GM10248 (cell line): Measurements from ENCODE around the gene RBKS.

Experiments
- CTCF ChIA-PET: fragments of 300-600 bp; sonication (Branson Sonifier 250); formaldehyde crosslinking; extraction: SDS; loops from one replicate; lab custom pipeline; 2021; ENCODE audit warnings: antibody characterized with exemption; lab: Yijun Ruan, JAX
- POLR2A ChIA-PET: fragments of 350-650 bp; sonication (Branson Sonifier 250); formaldehyde crosslinking; extraction: SDS; loops from one replicate; lab custom pipeline; 2020; ENCODE audit warnings: antibody characterized with exemption; lab: Yijun Ruan, JAX
- DNase-seq: peaks from one replicate; pipeline ENCODE4 v3.0.0; 2012; ENCODE audit errors: extremely low spot score
- TF ChIP-seq, protein P1 (sequence below): IDR thresholded peaks from 2 replicates; pipeline ENCODE4 v1.5.1; 2012; ENCODE audit warnings: mild to moderate bottlenecking, low read depth; ENCODE audit errors: extremely low read depth, missing control alignments, control extremely low read depth

Gene RBKS

DNA sequence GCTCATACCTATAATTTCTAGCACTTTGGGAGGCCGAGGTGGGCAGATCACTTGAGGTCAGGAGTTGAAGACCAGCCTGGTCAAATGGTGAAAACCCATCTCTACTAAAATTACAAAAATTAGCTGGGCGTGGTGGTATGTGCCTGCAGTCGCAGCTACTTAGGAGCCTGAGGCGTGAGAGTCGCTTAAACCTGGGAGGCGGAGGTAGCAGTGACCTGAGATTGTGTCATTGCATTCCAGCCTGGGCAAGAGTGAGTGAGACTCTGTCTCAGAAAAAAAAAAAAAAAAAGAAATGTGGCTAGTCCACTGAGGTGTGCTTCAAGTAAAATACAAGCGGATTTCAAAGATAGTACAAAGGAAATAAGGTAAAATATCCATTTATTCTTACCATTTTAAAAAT is 46.2 kb downstream of the RBKS start:
- DNase-seq: no peak
- POLR2A ChIA-PET: no interaction called here
- CTCF ChIA-PET: interaction anchor here (0.8 kb wide), 1 partner anchor 10 kb away, joined by 3 read pairs; no protein-coding TSS in a partner anchor
- TF ChIP-seq, protein P1, sequence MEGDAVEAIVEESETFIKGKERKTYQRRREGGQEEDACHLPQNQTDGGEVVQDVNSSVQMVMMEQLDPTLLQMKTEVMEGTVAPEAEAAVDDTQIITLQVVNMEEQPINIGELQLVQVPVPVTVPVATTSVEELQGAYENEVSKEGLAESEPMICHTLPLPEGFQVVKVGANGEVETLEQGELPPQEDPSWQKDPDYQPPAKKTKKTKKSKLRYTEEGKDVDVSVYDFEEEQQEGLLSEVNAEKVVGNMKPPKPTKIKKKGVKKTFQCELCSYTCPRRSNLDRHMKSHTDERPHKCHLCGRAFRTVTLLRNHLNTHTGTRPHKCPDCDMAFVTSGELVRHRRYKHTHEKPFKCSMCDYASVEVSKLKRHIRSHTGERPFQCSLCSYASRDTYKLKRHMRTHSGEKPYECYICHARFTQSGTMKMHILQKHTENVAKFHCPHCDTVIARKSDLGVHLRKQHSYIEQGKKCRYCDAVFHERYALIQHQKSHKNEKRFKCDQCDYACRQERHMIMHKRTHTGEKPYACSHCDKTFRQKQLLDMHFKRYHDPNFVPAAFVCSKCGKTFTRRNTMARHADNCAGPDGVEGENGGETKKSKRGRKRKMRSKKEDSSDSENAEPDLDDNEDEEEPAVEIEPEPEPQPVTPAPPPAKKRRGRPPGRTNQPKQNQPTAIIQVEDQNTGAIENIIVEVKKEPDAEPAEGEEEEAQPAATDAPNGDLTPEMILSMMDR: no peak

DNA sequence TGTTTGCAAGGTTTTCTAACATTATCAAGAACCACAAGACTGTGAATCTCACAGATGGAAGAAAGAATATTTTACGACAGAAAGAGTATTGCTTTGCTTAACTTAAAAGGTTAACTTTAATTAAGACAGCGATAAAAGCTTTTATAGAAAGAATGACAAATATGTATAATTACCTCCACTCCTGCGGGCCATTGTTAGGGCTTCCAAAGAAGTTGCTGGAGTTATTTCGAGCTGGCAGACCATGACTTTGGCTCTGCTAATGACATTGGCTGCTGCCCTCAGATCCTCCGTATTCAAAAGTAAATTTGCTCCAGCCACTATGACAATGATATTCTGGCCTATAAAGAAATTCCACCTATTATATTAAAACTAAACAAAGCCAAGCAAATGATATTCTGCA is 47.3 kb downstream of the RBKS start:
- ChIA-PET POLR2A (no interaction called here), CTCF (no interaction called here)
- TF ChIP-seq, protein P1: no peak
- DNase-seq: no peak

- DNase-seq: no peak
- CTCF ChIA-PET: interaction anchor here (1.0 to 1.8 kb wide), 4 partner anchors 8 to 46 kb away, joined by 3 to 4 read pairs (median 4); no protein-coding TSS in a partner anchor
- TF ChIP-seq, protein P1: no peak
- POLR2A ChIA-PET: no interaction called here
Observed at GRCh38 chr2:27839022-27839618, 51.1 kb downstream of the RBKS start.

- ChIA-PET POLR2A (no interaction called here), CTCF (interaction anchor here (1.0 to 1.8 kb wide), 4 partner anchors 8 to 46 kb away, joined by 3 to 4 read pairs (median 4); no protein-coding TSS in a partner anchor)
- TF ChIP-seq, protein P1: no peak
- DNase-seq: no peak
Observed at GRCh38 chr2:27838502-27838901, 51.7 kb downstream of the RBKS start.

DNA sequence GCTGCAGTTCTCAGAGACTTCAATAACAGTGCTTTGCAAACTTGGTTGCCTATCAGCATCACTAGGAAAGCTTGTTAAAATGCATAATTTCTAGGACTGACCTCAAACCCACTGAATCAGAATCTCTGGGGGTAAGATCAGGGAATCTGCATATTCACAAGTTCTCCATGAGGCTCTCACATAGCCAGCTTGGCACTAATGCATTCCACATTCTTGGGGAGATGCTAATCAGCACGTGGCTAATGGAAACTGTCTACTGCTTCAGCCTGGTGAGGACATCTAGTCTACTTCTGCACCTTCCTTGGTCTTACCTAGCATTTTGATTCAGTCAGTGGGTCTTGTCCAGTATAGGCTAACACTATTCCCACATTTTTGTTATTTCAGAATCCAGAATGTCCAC is 56.3 kb downstream of the RBKS start:
- POLR2A ChIA-PET: no interaction called here
- TF ChIP-seq, protein P1: no peak
- no peak for DNase-seq
- CTCF ChIA-PET: interaction anchor here (1.0 to 1.5 kb wide), 3 partner anchors 10 to 23 kb away, joined by 3 read pairs; no protein-coding TSS in a partner anchor

DNA sequence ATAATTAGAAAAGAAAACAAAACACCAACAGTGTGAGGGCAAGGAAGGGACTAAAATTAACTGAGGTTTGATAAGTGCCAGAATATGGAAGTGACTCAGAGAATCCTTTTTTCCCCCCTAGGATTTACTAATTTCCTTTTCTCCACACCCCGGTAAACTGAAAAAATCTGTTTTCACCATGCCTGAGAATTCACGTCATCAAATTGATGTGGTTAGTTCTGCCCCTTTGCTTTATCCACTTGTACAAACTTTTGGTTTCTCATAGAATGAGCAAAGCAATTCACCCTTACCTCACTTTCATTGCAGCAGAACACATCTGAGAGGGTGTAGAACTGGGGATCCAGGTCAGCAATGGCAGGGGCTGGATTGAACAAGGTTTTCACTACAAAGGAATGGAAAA is 57.8 kb downstream of the RBKS start:
- no peak for DNase-seq
- POLR2A ChIA-PET: no interaction called here

More for the DNA sequence above, 57.8 kb downstream of the RBKS start:
- CTCF ChIA-PET: interaction anchor here (1.5 kb wide), 1 partner anchor 17 kb away, joined by 3 read pairs; no protein-coding TSS in a partner anchor
- TF ChIP-seq, protein P1: no peak
